ENCODE data around the gene RGSL1.
"Not testable (repeated sequence)": the region's sequence is repeated elsewhere in the genome, so short reads cannot be mapped to it uniquely, and the experiment has no call there.

The RGSL1 gene

GRCh38 chr1:182446033-182446669 lies 3.8 kb upstream of the RGSL1 start:
- DNase-seq (ENCODE audit: low read depth), result no peak

DNA sequence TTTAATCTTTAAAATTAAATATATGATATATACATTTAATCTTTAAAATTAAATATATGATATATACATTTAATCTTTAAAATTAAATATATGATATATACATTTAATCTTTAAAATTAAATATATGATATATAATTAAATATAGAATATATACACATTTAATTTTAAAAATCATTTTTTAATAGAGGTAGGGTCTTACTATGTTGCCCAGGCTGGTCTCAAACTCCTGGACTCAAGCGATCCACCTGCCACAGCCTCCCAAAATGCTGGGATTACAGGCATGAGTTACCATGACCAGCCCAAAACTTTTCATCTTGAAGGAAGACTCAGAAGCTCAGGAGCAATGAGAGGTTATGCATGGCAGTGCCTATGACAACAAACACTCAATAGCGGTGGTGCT lies 2.8 kb upstream of the RGSL1 start:
- DNase-seq (ENCODE audit: low read depth), result not testable (repeated sequence)

- DNase-seq (ENCODE audit: low read depth), result no peak
Observed at GRCh38 chr1:182447660-182448059, 2.3 kb upstream of the RGSL1 start.

GRCh38 chr1:182453631-182454030 lies 3.7 kb downstream of the RGSL1 start:
- no peak for DNase-seq (ENCODE audit: low read depth)

DNA sequence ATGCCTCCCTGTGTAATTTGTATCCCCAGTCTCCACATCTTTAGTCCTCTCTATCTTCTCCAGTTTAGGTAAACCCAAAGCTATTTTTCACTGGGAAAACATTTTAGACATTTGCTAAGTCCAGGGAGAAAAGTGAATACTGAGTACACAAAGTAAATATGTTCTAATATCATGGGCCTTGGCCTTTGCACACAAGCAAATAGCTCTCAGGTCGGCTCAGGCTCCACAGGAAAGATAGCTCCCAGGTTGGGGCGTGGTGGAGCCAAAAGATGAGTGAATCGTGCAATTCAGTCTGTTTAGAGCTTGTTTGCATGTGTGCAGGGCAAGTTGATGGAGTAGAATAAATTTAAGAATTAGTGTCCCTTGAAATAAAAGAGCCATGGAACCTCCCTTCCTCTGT lies 7.9 kb downstream of the RGSL1 start:
- no peak for DNase-seq (ENCODE audit: low read depth)

- DNase-seq (ENCODE audit: low read depth), result no peak
Observed at GRCh38 chr1:182459949-182460348, 10.0 kb downstream of the RGSL1 start.

DNA sequence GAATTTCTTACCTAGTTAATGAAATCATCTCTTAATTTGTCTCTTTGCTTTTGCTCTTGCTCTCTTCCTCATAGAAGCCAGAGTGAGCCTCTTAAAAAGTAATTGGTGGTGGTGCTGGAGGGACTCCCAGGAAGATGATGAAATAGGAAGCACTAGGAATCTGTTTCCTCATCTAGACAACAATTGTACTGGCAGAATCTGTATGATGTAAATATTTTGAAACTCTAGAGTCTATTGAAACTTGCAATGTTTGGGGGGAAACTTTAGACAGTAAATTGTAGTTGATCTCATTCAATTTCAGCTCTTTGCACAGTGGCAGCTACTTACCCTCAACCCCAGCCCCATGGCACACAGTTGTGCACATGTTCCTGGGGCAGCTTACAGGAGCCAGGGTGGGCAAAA lies 10.6 kb downstream of the RGSL1 start:
- DNase-seq (ENCODE audit: low read depth), result no peak

DNA sequence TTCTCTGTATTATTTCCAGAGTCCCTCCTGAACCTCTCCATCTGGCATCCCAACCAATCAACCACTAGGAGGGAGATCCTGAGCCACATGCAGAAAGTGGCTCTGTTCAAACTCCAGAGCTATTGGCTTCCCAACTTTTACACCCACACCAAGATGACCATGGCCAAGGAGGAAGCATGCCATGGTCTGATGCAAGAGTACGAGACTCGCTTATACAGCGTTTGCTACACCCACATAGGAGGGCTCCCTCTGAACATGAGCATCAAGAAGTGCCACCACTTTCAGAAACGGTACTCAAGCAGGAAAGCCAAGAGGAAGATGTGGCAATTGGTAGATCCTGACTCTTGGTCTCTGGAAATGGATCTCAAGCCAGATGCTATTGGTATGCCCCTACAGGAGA lies 23.6 kb downstream of the RGSL1 start:
- no peak for DNase-seq (ENCODE audit: low read depth)

DNA sequence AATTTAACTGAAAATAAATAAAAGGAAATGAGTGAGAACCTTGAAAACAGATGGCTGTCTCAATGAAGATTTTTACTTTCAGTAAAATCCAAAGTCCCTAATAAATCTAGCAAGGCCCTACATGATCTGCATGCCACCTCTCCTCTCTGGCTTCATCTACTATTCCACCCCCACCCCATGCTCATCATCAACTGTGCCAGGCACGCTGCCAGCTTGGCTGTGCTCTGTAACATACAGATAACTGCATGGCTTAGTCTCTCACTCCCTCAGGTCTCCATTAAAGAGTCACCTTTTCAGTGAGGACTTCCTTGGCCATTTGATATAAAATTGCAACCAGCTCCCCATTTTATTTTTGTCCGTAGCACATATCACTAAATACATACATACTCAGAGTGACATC lies 26.7 kb downstream of the RGSL1 start:
- no peak for DNase-seq (ENCODE audit: low read depth)

GRCh38 chr1:182478238-182478637 lies 28.3 kb downstream of the RGSL1 start:
- DNase-seq (ENCODE audit: low read depth), result no peak

GRCh38 chr1:182484067-182484466 lies 34.1 kb downstream of the RGSL1 start:
- DNase-seq (ENCODE audit: low read depth), result no peak

GRCh38 chr1:182484531-182485257 lies 34.7 kb downstream of the RGSL1 start:
- no peak for DNase-seq (ENCODE audit: low read depth)

DNA sequence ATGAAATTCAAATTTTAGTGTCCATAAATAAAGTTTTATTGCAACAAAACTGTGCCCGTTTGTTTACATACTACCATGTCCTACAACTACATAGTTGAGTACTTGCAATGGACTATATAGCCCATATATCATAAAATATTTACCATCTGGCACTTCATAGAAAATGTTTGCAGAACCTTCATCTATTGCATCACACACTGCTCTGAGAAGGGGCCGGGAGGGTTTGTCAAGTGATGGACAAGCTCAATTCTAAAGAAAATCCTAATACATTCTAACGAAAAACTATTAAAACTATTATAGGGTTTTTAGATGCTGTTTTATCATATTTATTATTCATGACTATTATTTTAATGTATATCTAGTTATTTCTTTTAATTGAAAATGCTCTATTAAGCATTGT lies 35.9 kb downstream of the RGSL1 start:
- DNase-seq (ENCODE audit: low read depth), result no peak

DNA sequence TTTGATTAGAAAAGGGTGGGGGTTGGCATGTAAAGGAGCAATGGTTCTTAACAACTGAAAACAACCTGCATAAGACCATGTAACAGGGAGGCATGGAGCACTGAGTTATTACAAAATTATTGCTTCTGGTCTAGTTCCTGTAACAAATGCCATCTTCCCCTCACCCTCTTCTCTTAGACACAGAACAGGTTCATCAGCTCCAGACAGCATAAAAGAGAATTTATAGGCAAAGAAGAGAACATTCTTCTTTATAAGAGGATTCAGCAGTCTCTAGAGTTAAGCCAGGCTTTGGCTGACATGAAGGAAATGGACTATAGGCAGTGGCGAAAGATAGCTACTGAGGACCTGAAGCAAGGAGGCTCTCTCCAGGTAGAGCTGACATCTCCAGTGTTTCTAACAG lies 38.9 kb downstream of the RGSL1 start:
- no peak for DNase-seq (ENCODE audit: low read depth)

DNA sequence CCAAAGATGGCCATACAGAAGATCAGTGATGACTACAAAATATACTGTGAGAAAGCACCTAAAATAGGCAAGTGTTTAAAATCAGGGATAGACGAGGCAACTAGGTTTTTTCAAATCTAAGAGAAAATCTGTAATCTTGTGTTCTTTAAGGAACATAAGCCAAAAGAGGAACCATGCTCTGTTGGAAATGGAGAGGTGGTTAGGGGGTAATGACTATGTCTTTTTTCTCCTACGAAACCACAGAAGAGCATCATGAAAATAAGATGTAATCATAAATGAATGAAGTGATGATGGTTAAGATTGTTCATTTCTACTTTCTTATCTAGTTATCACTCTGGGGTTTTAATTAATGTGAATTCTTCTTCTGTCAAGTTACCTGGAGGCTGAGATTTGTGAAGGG lies 43.1 kb downstream of the RGSL1 start:
- no peak for DNase-seq (ENCODE audit: low read depth)

DNA sequence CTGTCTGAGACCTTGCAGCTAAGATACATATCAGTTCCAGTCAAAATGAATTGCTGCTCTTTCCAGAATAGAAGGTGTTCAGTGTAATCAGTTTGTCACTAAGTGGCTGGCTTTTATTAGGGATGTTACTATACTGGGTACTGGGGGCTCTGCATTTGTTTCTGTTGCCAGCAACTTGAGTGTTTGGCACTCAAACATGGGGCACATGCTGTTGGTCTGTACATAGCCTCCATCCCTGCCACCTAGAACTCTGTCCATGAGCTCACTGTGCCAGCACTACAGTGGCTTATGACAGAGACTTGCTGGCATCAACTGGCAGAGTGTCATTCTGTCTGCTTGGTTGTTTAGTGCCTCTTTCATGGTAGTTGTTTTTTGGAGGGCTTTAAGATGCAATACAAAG lies 45.1 kb downstream of the RGSL1 start:
- DNase-seq (ENCODE audit: low read depth), result no peak

- no peak for DNase-seq (ENCODE audit: low read depth)
Observed at GRCh38 chr1:182495693-182496092, 45.7 kb downstream of the RGSL1 start.

DNA sequence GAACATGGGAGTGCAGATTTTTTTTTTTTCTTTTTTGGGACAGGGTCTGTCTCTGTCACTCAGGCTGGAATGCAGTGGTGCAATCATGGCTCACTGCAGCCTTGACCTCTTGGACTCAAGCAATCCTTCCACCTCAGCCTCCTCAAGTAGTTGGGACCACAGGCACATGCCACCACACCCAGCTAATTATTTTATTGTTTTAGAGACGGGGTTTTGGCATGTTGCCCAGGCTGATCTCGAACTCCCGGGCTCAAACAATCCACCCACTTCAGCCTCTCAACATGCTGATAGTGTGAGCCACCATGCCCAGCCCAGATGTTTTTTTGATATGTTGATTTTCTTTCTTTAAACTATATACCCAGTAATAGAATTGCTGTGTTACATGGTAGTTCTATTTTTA lies 57.7 kb downstream of the RGSL1 start:
- no peak for DNase-seq (ENCODE audit: low read depth)

DNA sequence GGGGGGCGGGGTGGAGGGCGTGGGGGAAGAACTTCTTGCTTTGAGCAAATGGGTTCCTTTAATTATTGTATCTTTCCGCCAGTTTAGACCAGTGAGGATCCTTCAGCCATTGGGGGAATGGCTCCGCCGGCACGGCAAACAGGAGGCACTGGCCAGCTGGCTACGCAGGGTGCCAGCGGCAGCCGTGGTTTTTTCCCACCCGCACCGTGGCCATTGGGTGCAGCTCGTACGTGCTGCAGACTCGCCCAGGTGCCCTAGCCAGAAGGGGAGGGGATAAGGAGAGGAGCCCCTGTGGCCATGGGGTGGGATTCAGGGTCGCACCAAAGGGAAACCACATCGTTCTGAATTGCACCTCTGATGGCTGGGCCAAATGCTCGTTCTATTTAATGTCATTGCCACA lies 65.6 kb downstream of the RGSL1 start:
- DNase-seq (ENCODE audit: low read depth), result no peak

GRCh38 chr1:182520736-182521135 lies 70.8 kb downstream of the RGSL1 start:
- peak; percentile 10 for DNase-seq (ENCODE audit: low read depth)

DNA sequence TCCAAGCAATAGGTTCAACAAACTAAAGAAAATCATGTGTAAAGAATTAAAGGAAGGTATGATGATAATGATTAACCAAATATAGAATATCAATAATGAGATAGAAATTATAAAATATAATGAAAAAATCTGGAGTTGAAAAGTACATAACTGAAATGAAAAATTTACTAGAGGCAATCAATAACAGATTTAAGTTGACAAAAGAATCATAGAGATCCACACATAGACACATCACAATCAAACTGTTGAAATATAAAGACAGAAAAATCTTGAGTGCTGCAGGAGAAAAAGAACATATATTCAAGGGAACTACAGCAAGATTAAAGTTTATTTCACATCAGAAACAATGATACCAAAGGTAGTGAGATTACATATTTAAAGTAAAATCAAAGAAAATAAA lies 75.4 kb downstream of the RGSL1 start:
- DNase-seq (ENCODE audit: low read depth), result no peak

DNA sequence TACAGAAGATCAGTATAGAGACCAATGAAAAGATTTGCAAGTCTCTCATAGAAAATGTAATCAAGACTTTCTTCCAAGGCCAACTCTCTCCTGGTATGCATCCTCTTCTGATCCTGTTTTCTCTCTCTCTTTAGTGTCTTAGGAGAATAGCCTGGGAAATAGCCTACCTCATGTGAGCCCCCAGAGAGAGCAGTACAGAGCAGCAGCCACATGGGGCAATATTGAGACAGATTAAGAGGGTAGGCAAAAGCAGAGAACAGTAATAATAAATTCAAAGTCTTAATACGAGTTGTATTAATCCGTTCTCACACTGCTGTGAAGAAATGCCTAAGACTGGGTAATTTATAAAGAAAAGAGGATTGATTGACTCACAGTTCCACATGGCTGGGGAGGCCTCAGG lies 77.7 kb downstream of the RGSL1 start:
- DNase-seq (ENCODE audit: low read depth), result no peak

DNA sequence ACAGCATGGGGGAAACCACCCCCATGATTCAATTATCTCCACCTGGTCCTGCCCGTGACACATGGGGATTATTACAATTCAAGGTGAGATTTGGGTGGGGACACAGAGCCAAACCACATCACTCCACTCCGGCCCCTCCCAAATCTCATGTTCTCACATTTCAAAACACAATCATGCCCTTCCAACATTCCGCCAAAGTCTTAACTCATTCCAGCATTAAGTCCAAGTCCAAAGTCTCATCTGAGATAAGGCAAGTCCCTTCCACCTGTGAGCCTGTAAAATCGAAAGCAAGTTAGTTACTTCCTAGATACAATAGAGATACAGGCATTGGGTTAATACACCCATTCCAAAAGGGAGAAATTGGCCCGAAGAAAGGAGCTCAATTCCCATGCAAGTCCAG lies 78.3 kb downstream of the RGSL1 start:
- not testable (repeated sequence) for DNase-seq (ENCODE audit: low read depth)

- DNase-seq (ENCODE audit: low read depth), result no peak
Observed at GRCh38 chr1:182533896-182534295, 84.0 kb downstream of the RGSL1 start.

Measured in HS-5 (cell line).